Measurements from ENCODE around the gene EMC10.

- TF ChIP-seq, protein P1, sequence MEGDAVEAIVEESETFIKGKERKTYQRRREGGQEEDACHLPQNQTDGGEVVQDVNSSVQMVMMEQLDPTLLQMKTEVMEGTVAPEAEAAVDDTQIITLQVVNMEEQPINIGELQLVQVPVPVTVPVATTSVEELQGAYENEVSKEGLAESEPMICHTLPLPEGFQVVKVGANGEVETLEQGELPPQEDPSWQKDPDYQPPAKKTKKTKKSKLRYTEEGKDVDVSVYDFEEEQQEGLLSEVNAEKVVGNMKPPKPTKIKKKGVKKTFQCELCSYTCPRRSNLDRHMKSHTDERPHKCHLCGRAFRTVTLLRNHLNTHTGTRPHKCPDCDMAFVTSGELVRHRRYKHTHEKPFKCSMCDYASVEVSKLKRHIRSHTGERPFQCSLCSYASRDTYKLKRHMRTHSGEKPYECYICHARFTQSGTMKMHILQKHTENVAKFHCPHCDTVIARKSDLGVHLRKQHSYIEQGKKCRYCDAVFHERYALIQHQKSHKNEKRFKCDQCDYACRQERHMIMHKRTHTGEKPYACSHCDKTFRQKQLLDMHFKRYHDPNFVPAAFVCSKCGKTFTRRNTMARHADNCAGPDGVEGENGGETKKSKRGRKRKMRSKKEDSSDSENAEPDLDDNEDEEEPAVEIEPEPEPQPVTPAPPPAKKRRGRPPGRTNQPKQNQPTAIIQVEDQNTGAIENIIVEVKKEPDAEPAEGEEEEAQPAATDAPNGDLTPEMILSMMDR (IDR thresholded peaks at IDR 0.05), result no peak
- TF ChIP-seq POLR2A (IDR thresholded peaks at IDR 0.05) (no peak), POLR2AphosphoS5 (IDR thresholded peaks at IDR 0.05) (no peak)
Observed at GRCh38 chr19:50508843-50509190, 32.5 kb downstream of the EMC10 start.

Measured in stomach (tissue), 4 donors.